Measurements from ENCODE around the gene FOXJ1. TPM values are rescaled to one million over a fixed set of nuclear protein-coding genes. Genes with fewer than 3 reads are reported as not detected.

Gene FOXJ1
- total and polyA plus RNA-seq, 2 of the 8 experiments (the other 6 are each of a cell fraction or from before 2014, with no cell fraction given), result 4.7 to 5.4 TPM

DNA sequence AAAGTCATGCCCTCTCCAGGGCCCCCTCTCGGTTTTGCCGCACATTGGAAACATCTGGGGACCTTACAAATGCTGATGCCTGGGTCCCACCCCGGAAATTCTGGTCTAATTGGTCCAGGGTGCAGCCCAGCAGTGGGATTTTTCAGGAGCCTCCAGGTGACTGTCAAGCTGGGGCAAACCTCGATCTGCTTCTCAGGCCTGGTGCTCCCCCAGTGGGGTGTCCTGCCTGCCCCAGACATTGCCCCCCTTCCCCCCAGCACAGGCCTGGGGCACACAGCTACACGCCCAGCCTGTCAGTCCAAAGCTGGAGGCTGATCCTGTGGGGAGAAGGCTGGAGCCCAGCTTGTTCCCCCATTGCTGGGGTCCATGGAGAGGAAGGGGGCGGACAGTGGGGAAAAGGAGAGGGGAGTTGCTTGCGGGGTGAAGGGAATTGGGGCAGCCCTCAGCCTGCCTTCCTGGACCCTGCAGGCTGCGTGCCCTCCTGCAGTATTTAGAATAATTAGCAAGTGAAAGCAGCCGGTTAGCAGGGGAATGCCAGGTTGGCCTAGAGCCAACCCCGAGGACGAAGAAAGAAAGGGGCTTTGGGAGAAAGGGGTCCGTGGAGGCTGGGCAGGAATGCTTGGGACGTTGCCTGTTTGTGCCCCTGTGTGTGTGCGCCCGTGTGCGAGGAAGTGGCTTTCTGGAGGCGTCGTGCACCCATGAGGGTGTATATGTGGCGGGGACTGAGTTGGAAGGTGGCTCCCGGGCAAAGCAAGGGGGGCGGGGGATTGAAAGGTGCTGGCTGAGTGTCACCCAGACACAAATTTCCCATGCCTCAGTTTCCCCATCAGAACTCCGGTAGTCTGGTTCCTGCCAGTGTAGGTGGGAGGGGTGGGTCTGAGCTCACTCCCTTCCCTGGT, 5.9 kb downstream of the FOXJ1 start (continued):
- TF ChIP-seq, protein P1, sequence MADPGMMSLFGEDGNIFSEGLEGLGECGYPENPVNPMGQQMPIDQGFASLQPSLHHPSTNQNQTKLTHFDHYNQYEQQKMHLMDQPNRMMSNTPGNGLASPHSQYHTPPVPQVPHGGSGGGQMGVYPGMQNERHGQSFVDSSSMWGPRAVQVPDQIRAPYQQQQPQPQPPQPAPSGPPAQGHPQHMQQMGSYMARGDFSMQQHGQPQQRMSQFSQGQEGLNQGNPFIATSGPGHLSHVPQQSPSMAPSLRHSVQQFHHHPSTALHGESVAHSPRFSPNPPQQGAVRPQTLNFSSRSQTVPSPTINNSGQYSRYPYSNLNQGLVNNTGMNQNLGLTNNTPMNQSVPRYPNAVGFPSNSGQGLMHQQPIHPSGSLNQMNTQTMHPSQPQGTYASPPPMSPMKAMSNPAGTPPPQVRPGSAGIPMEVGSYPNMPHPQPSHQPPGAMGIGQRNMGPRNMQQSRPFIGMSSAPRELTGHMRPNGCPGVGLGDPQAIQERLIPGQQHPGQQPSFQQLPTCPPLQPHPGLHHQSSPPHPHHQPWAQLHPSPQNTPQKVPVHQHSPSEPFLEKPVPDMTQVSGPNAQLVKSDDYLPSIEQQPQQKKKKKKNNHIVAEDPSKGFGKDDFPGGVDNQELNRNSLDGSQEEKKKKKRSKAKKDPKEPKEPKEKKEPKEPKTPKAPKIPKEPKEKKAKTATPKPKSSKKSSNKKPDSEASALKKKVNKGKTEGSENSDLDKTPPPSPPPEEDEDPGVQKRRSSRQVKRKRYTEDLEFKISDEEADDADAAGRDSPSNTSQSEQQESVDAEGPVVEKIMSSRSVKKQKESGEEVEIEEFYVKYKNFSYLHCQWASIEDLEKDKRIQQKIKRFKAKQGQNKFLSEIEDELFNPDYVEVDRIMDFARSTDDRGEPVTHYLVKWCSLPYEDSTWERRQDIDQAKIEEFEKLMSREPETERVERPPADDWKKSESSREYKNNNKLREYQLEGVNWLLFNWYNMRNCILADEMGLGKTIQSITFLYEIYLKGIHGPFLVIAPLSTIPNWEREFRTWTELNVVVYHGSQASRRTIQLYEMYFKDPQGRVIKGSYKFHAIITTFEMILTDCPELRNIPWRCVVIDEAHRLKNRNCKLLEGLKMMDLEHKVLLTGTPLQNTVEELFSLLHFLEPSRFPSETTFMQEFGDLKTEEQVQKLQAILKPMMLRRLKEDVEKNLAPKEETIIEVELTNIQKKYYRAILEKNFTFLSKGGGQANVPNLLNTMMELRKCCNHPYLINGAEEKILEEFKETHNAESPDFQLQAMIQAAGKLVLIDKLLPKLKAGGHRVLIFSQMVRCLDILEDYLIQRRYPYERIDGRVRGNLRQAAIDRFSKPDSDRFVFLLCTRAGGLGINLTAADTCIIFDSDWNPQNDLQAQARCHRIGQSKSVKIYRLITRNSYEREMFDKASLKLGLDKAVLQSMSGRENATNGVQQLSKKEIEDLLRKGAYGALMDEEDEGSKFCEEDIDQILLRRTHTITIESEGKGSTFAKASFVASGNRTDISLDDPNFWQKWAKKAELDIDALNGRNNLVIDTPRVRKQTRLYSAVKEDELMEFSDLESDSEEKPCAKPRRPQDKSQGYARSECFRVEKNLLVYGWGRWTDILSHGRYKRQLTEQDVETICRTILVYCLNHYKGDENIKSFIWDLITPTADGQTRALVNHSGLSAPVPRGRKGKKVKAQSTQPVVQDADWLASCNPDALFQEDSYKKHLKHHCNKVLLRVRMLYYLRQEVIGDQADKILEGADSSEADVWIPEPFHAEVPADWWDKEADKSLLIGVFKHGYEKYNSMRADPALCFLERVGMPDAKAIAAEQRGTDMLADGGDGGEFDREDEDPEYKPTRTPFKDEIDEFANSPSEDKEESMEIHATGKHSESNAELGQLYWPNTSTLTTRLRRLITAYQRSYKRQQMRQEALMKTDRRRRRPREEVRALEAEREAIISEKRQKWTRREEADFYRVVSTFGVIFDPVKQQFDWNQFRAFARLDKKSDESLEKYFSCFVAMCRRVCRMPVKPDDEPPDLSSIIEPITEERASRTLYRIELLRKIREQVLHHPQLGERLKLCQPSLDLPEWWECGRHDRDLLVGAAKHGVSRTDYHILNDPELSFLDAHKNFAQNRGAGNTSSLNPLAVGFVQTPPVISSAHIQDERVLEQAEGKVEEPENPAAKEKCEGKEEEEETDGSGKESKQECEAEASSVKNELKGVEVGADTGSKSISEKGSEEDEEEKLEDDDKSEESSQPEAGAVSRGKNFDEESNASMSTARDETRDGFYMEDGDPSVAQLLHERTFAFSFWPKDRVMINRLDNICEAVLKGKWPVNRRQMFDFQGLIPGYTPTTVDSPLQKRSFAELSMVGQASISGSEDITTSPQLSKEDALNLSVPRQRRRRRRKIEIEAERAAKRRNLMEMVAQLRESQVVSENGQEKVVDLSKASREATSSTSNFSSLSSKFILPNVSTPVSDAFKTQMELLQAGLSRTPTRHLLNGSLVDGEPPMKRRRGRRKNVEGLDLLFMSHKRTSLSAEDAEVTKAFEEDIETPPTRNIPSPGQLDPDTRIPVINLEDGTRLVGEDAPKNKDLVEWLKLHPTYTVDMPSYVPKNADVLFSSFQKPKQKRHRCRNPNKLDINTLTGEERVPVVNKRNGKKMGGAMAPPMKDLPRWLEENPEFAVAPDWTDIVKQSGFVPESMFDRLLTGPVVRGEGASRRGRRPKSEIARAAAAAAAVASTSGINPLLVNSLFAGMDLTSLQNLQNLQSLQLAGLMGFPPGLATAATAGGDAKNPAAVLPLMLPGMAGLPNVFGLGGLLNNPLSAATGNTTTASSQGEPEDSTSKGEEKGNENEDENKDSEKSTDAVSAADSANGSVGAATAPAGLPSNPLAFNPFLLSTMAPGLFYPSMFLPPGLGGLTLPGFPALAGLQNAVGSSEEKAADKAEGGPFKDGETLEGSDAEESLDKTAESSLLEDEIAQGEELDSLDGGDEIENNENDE (IDR thresholded peaks at IDR 0.05; ENCODE audit: insufficient replicate concordance, low read length), result no peak
- TF ChIP-seq SIN3A (conservative IDR thresholded peaks at IDR 0.05 in 1 of 2, IDR thresholded peaks at IDR 0.05 in 1 of 2; ENCODE audit: low read depth in 1 of 2, low read length in 2 of 2), result no peak; a peak in 1 of 4 replicates
- 0 out of 2 replicates have a peak, but pooled peaks have one; percentile 10 for TF ChIP-seq RXRA (IDR thresholded peaks at IDR 0.05; ENCODE audit: insufficient read depth, low read depth, low read length)
- TF ChIP-seq POU5F1 (IDR thresholded peaks at IDR 0.05; ENCODE audit: low read depth, low read length), result no peak
- no peak for TF ChIP-seq SUZ12 (IDR thresholded peaks at IDR 0.05; ENCODE audit: low read length)
- 0 out of 2 replicates have a peak, but pooled peaks have one; percentile 39 for TF ChIP-seq YY1 (IDR thresholded peaks at IDR 0.05; ENCODE audit: low read depth, low read length)
- TF ChIP-seq HDAC2 (IDR thresholded peaks at IDR 0.05; ENCODE audit: borderline replicate concordance in 1 of 2, low read depth in 2 of 2, low read length in 2 of 2), result peak; percentile 8 to 77; a peak in 2 of 4 replicates
- no peak for TF ChIP-seq SAP30 (IDR thresholded peaks at IDR 0.05; ENCODE audit: insufficient read depth, insufficient replicate concordance, low read length)

Data from H1 (cell line).